HG03066 (cell line): Measurements from ENCODE around the gene RNGTT.
A peak's percentile ranks its signal among the peaks of the same experiment; 100 is the strongest.

Source experiments
- ATAC-seq: cut with Tn5 transposase; IDR thresholded peaks from one replicate; pipeline ENCODE4 v1.9.1; 2021; ENCODE audit warnings: low read depth; ENCODE audit not compliant: unreplicated experiment

The RNGTT gene

DNA sequence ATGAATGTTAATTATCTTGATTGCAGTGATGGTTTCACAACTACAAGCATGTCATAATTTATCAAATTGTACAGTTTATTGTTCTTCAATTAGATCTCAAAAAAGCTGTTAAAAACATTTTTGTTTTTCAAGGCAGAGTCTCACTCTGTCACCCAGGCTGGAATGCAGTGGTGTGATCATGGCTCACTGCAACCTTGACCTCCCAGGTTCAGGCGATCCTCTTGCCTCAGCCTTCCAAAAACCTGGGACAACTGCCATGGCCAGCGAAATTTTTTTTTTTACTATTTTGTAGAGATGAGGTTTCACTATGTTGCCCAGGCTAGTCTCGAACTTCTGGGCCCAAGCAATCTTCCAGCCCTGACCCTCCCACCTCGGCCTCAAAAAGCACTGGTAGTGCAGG lies 286.1 kb downstream of the RNGTT start:
- no peak for ATAC-seq

GRCh38 chr6:88671624-88672023 lies 291.8 kb downstream of the RNGTT start:
- no peak for ATAC-seq

GRCh38 chr6:88670369-88670768 lies 293.0 kb downstream of the RNGTT start:
- ATAC-seq, result no peak

DNA sequence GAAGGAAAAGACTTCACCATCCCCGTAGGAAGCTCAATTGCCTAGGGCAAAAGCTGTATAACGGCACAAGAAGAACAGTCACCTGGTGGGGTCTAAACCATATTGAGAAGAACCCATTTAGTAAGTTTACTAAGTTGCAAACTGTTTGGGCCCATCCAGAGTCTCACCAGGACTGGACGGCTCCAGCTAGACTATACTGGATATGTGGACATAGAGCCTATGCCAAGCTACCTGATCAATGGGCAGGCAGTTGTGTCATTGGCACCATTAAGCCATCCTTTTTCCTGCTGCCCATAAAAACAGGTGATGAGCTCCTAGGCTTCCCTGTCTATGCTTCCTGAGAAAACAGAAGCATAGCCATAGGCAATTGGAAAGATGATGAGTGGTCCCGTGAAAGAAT lies 293.9 kb downstream of the RNGTT start:
- ATAC-seq, result no peak

GRCh38 chr6:88666901-88667300 lies 296.5 kb downstream of the RNGTT start:
- ATAC-seq, result no peak

- ATAC-seq, result no peak
Measured at GRCh38 chr6:88665131-88665530, 298.3 kb downstream of the RNGTT start.

DNA sequence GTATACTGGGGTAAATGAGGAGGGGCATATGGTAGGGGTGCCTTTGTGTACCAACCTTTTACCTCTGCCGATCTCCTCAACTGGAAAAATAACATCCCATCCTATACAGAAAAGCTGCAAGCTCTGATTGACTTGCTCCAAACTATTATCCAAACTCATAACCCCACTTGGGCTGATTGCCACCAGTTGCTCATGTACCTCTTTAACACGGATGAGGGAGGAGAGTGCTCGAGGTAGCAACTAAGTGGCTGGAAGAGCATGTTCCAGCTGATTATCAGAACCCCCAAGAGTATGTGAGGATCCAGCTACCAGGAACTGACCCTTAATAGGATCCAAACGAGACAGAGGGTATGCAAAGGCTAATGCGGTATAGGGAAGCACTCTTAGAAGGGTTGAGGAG lies 299.6 kb downstream of the RNGTT start:
- no peak for ATAC-seq

GRCh38 chr6:88662653-88663174 lies 300.7 kb downstream of the RNGTT start:
- ATAC-seq, result peak; percentile 50

DNA sequence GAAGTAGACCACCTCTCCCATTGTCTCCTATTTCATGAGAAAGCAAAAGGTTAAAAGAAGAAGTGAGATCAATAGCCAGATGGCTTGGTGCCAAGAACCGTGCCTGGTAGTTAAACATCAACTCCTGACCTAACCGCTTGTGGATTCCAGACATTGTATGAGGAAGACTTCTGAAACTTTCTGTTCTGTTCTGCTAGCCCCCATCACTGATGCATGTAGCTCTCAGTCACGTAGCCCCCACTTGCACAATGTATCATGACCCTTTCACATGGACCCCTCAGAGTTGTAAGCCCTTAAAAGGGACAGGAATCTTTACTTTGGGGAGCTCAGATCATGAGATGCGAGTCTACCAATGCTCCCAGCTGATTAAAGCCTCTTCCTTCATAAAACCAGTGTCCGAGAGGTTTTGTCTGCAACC lies 301.2 kb downstream of the RNGTT start:
- peak; percentile 72 for ATAC-seq

GRCh38 chr6:88661136-88661535 lies 302.3 kb downstream of the RNGTT start:
- ATAC-seq, result no peak

DNA sequence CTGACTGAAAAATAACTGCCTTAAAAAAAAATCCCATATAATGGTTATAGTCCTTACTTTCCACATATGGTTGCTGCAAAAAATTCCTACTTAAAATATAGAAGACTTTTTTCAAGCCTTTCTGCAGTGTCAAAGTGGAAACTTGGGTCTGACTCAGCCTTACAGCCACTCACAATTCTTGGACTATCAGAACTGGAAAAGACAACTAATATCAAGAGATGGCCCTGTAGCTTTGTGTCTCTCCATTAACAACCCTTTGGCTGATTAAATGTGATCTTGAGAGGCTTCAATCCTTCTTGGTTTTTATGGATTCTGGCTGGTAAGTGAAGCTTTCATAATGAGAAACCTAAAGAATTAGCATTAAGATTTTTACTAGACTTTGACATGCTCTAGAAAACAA lies 307.8 kb downstream of the RNGTT start:
- no peak for ATAC-seq

DNA sequence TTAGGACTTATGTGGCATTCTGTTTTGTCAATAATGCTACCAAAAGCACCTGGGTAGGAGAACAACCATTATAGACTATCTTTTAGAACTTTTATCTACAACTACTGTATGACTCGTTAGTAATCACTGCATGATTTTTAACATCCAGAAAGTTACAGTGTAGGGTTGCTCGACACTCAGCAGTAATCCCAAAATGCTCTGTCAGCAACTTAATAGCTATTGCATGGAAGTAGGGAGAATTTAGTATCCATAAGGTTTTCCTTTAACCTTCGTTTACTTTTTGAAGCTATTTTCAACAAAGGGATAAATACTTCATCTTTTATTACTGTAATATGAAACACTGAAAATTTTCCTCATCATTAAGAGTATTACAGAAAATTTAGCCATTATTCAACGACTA lies 309.5 kb downstream of the RNGTT start:
- ATAC-seq, result no peak

GRCh38 chr6:88651400-88651799 lies 312.0 kb downstream of the RNGTT start:
- no peak for ATAC-seq

DNA sequence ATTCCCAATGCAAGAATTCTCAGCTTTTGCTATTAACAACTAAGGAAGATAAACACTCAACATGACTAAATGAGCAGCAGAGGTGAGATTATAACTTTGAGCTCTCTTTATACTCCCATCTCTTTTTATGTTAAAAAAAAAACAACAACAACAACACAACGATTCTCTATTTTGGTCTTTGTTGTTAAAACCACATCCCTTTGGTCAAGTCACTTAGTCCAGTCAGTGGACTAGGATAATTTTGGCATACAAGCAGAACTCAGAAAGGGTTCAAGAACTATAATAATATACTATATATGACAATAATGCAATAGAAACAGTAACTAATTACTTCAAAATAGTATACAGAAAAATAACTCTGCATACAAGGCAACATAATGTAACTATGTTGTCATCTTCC lies 312.4 kb downstream of the RNGTT start:
- no peak for ATAC-seq

DNA sequence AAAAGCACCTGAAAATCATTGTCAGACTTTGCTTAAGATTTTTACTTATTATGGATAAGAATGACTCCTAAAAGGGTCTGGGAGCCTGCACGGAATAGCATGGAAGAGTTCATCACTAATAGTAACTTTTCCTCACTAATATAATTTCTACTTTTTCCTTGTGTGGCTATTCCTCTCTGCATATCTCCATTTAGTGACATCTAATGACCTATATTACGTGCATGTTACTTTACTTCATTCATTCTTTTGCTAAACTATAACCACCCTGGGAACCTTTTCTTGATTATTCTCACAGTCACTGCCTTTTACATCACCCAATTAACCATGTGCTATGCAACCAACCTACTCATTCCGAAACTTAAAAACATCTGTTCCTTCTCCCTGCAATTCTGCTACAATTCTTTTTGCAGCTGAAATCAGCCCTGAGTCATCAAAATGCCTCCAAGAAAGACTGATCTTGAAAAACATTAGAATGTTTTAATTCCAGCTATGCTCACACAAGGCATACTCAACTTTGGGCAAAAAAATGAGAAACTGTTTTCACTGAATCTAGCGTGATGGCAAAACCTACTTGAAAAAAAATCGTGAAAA lies 313.3 kb downstream of the RNGTT start:
- peak; percentile 97 for ATAC-seq

DNA sequence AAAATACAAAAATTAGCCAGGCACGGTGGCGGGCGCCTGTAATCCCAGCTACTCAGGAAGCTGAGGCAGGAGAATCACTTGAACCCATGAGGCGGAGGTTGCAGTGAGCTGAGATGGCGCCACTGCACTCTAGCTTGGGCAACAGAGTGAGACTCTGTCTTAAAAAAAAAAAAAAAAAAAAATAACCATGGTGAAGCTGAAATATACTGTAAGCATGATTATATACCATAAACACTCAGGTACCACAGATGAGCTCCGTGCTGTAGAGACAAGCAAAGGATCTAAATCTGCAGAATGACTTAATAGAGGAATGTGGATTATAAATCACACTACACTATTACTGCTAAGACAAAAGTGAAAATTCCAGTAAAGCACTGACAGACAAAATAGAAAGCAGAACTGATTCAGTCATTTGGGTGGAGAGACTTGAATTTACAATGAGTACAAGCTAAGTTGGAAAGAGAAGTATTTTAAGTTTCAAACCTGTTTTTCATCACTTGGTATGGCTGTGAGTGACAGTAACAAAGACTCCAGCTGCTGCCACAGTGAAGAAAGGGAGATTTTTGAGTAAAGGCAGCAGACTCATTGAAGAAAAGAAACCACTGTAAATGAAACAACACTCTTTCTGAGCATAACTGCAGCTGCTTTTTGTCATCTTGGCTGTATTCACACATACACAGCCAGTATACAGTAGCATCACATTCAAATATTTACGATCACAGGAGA lies 322.1 kb downstream of the RNGTT start:
- ATAC-seq, result peak; percentile 96

DNA sequence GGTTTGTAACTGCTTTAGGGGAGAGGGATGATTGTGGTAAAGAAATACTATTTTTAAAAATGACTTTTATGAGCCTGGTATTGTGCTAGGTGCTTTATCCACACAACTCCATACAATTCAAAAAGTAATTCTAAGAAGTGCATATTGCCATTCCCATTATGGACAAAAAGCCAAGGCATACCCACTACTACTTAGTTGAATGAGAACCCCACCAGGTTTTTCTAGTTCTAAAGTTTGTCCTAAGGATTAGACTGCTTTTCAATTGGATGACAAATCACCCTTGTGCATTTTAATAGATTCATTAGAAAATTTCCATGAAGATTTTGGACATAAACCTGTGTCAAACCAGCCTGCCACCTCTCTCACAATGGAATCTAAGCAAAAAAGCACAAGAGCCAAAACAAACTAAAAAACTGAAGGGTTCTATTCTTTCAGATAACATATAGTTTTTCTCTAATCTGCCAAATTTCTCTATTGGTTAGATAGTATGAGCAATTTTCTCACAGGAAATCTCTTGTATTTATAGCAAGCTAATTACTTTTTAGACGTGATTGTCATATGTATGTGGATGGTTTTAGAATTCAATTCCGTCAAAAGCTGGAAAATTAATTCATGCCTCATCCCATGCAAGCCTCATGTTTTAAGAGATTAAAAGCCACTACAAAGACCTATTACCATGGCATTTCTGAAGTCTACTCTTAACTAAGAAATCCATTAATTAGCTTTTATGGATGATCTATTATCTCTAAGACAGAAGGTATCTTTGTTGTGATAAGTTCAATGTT lies 325.5 kb downstream of the RNGTT start:
- no peak for ATAC-seq

GRCh38 chr6:88636871-88637270 lies 326.5 kb downstream of the RNGTT start:
- ATAC-seq, result no peak

DNA sequence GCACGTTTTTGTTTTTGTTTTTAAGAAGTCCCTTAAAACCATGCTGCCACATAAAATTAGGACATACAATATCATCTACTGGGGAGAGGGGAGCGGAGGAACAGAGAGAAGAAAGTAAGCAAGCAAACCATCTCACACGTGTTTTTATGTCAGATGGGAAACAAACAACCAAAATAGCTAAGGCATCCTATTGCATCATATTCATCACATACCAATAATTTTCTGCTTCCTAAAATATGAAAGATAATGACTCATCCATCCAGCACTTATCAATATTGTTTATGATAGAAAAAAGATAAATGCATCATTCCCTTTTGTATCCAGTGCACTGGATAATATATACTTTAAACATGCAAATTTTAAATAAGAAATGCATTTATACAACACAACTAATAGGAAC lies 329.6 kb downstream of the RNGTT start:
- ATAC-seq, result no peak

DNA sequence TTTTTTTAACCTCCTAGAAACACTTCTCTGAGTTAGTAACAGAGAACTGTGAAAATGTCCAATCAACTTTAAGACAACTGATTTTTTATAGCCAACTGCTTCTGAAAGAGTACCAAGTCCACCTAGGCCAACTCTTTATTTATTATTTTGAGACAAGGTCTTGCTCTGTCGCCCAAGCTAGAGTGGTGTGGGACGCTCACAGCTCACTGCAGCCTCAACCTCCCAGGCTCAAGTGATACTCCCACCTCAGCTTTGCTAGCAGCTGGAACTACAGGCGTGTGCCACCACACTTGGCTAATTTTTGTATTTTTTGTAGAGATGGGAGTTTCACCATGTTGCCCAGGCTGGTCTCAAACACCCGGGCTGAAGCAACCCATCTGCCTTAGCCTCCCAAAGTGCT lies 331.6 kb downstream of the RNGTT start:
- ATAC-seq, result no peak

DNA sequence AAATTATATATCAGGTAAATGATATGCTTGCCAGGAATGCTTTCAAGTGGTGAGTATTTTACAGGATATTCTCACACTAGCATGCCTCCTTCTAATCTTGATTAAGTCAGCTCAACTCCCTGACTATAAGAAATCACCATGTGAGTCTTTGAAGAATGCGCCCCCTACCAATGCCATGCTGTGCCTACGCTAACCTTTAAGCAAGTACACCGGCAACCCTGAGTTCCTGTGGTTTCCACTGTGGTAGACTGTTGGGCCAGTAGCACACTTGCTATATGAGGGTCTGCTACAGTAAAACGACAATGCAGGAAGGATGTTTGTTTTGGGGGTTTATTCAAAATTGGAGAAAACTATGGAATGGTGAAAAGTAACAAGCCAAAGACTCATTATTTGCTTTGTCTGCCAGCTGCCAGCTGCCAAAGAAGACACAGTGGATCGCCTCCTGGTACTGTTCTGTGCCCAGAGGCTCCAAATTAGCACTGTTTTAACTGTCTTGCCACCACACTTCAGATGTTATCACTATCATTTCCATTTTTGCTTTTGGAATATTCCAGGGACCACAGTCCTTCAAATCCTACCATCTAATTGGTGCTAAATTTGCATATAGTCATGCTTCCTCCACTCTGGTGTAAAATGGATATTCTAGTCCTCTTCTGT lies 333.5 kb downstream of the RNGTT start:
- no peak for ATAC-seq
